Muscle layer of colon (tissue), 2 donors: ENCODE results near the gene RHEBL1.

Experiments
- H3K27ac ChIP-seq: one replicate; pipeline ENCODE4 v1.7.0; 2013; ENCODE audit warnings: low read depth, mild to moderate bottlenecking, low read length, moderate library complexity
- H3K27me3 ChIP-seq, 2 donors: one replicate each; pipeline ENCODE4 v1.7.0; 2013; ENCODE audit warnings: low read length in 2 of 2, mild to moderate bottlenecking in 2 of 2; ENCODE audit not compliant: insufficient read depth in 2 of 2, control insufficient read depth in 1 of 2
- H3K36me3 ChIP-seq: one replicate; pipeline ENCODE4 v1.7.0; 2013; ENCODE audit warnings: mild to moderate bottlenecking, low read length; ENCODE audit not compliant: insufficient read depth
- H3K4me1 ChIP-seq: one replicate; pipeline ENCODE4 v1.7.0; 2013; ENCODE audit warnings: mild to moderate bottlenecking, low read length; ENCODE audit not compliant: insufficient read depth
- H3K4me3 ChIP-seq, 2 donors: one replicate each; pipeline ENCODE4 v1.7.0; 2013; ENCODE audit warnings: low read length in 2 of 2, low read depth in 1 of 2, mild to moderate bottlenecking in 1 of 2, moderate library complexity in 1 of 2
- H3K9ac ChIP-seq: one replicate; pipeline ENCODE4 v1.7.0; 2013; ENCODE audit warnings: low read length
- H3K9me3 ChIP-seq: one replicate; pipeline ENCODE4 v1.7.0; 2013; ENCODE audit warnings: mild to moderate bottlenecking, low read length
- donor health status: abdominal sarcoma.
- donor health status: Adenocarcinoma of cecum.

Gene RHEBL1, protein sequence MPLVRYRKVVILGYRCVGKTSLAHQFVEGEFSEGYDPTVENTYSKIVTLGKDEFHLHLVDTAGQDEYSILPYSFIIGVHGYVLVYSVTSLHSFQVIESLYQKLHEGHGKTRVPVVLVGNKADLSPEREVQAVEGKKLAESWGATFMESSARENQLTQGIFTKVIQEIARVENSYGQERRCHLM

DNA sequence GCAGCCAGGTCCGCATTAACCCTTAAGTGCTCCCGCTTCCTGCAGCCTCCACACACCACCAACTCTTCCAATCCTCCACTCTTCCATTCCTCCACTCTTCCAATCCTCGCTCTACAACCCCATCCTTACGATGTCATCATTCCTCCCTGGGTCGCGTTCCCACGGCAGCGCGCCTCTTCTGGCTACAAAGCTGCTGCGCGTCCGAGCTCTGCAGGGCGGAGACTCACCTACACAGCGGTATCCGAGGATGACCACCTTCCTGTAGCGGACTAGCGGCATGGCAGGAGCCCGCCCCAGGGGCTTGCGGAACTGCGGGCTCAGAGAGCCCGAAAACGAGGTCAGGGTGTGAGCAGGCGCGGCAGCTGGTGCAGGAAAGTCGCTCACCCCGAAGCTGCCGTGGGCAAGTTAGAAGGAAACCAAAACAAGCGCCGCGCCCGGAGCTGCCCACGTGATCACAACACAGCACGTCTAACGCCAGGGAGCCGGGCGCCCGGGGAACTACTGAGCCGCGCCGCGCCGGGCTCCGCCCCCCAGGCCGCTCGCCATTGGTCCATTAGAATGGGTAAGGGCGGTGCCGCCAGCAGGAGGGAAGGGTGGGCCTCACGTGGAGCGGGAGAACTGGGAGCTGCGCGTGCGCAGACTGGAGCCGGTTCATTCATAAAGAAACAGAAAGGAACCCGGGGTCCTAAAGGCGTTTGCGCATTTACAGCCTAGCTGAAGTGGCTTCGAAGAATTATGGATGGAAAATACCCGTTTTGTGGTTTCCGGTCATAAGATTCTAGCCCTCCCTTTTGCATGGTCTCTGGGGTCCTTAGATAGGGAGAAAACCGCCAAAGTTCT is at the start of gene RHEBL1:
TSS of gene RHEBL1 (minus strand) at position 473 of the 840 bp plus-strand sequence. CDS start at position 279, 194 bp downstream.
- H3K36me3 ChIP-seq = no peaks in the 10 kb centered on the region
- no peaks in the 10 kb centered on the region for H3K9me3 ChIP-seq
- H3K4me3 ChIP-seq = peak within 1 kb of the TSS; percentile 85 to 95
- peak within 1 kb of the TSS; percentile 75 for H3K27ac ChIP-seq
- H3K9ac ChIP-seq = peak within 1 kb of the TSS; percentile 24
- H3K4me1 ChIP-seq = peaks cover 12% of the 10 kb centered on the region
- H3K27me3 ChIP-seq = no peaks in the 10 kb centered on the region

DNA sequence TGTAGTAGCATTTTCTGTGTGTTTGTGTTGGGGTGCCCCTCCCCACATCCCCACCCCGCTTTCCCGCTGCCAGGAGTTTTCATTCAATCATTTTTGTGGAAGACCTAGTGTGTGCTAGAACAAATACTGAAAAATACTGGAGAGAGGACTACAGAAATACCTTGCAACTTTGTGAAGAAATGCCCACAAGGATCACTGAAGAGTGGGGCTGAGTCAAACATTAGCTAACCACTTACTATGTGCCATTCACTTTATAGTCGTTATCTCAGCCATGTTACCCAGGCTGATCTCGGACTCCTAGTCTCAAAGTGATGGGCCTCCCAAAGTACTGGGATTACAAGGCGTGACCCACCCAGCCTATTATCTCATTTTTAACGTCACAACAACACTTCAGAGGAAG is 41.4 kb upstream of the RHEBL1 start:
- Histone ChIP-seq H3K4me3 (peak overlapping the region in 1 of 2 donors; percentile 100), H3K27ac (peak overlapping the region; percentile 99), H3K27me3 (no peaks in the 10 kb centered on the region), H3K9me3 (no peaks in the 10 kb centered on the region), H3K36me3 (peaks cover 7% of the 10 kb centered on the region), H3K9ac (peak overlapping the region; percentile 57), H3K4me1 (peaks cover 34% of the 10 kb centered on the region)

DNA sequence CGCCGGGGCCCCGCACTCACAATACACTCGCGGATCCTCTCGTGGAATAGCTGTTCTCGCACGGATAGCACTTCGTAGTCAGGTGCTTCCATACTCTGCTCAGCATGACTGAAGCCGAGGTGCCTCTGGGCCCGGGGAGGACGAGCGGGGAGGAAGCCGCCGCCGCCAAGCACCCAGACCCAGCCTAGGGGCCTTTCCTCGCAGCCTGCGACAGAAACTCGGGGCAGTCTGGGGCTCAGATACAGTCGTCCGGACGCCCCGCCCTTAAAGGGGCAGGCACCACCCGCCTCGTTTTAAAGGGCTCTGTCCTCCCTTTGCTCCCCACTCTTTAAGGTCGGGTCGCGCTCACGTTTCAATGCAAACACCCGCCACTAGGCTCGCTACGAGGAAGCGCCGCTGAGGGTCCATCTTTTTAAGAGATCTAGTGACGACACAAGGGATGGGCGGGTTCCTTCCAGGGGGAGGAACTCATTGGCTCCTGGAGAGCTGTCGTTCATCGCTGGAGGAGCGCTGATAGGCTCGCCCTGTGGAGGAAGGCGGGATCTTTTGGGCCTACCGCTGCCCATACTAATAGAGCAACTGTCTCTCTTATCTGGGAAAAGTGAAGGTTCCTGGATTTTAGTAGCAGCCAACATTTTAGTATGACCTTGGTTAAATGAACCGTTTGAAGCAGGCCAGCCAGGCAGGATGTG is 40.8 kb upstream of the RHEBL1 start, which contains the start of gene LMBR1L:
TSS of gene LMBR1L (minus strand) at position 384 of the 692 bp plus-strand sequence. CDS start at position 92, 292 bp downstream.
- H3K4me1 ChIP-seq = peaks cover 40% of the 10 kb centered on the region
- peak within 1 kb of the TSS; percentile 91 to 100 for H3K4me3 ChIP-seq
- no peaks in the 10 kb centered on the region for H3K27me3 ChIP-seq
- peak within 1 kb of the TSS; percentile 98 for H3K9ac ChIP-seq
- H3K9me3 ChIP-seq = no peaks in the 10 kb centered on the region
- peak within 1 kb of the TSS; percentile 99 for H3K27ac ChIP-seq
- peaks cover 10% of the 10 kb centered on the region for H3K36me3 ChIP-seq

DNA sequence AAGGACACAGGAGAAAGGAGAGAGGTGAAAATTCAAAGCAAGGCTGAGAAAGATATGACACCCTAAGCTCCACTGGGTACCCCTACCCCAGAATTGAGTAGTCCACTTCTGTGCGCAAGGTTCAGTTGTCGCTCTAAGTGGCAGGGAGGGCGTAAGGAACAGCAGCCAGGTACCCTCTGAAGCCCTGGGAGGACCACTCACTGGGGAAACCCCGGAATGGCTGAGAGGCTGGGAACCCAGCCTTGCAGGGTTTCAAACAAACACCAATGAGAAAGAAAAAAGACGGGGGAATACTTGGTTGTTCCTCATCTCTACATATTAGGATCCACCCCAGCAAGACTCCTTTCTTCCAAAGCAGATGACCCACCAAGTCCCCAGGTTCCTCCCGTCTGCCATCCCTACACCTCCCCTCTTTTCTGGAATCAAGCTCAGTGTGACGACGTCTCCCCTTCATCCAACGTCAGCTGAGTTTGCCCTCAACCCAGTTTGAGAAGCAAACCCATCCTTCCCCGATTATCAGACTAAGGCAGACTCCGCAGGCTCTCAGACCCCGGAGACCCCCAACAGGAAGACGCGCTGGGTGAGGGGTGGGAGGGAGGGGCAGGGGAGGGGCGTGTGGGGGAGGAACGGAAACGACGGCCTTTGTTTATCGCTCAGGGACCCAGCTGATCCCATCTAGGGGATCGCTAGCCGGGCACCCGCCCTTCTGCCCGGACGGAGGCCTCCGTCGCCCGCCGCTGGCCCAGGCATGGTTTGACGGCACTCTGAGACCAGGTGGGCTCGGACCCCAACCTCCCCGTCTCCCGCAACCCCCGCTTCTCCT is 40.1 kb upstream of the RHEBL1 start:
- H3K9ac ChIP-seq = peak overlapping the region; percentile 98
- H3K9me3 ChIP-seq = no peaks in the 10 kb centered on the region
- peak overlapping the region; percentile 91 to 100 for H3K4me3 ChIP-seq
- peaks cover 48% of the 10 kb centered on the region for H3K4me1 ChIP-seq
- no peaks in the 10 kb centered on the region for H3K27me3 ChIP-seq
- H3K36me3 ChIP-seq = peaks cover 17% of the 10 kb centered on the region
- H3K27ac ChIP-seq = peak overlapping the region; percentile 99

- peak overlapping the region; percentile 91 to 100 for H3K4me3 ChIP-seq
- H3K27ac ChIP-seq = peak overlapping the region; percentile 99
- no peaks in the 10 kb centered on the region for H3K27me3 ChIP-seq
- peaks cover 48% of the 10 kb centered on the region for H3K4me1 ChIP-seq
- H3K9me3 ChIP-seq = no peaks in the 10 kb centered on the region
- peak overlapping the region; percentile 98 for H3K9ac ChIP-seq
- peaks cover 26% of the 10 kb centered on the region for H3K36me3 ChIP-seq
Measured at GRCh38 chr12:49108958-49109404, 39.2 kb upstream of the RHEBL1 start.

GRCh38 chr12:49105504-49106084 is 35.8 kb upstream of the RHEBL1 start:
- Histone ChIP-seq H3K9me3 (no peaks in the 10 kb centered on the region), H3K9ac (no peak overlapping the region), H3K4me3 (no peak overlapping the region), H3K4me1 (peaks cover 41% of the 10 kb centered on the region), H3K27ac (no peak overlapping the region), H3K27me3 (no peaks in the 10 kb centered on the region), H3K36me3 (peaks cover 60% of the 10 kb centered on the region)

- Histone ChIP-seq H3K9ac (no peak overlapping the region), H3K4me1 (peaks cover 41% of the 10 kb centered on the region), H3K4me3 (no peak overlapping the region), H3K36me3 (peaks cover 67% of the 10 kb centered on the region), H3K27me3 (no peaks in the 10 kb centered on the region), H3K27ac (no peak overlapping the region), H3K9me3 (no peaks in the 10 kb centered on the region)
Measured at GRCh38 chr12:49104822-49105221, 35.0 kb upstream of the RHEBL1 start.

DNA sequence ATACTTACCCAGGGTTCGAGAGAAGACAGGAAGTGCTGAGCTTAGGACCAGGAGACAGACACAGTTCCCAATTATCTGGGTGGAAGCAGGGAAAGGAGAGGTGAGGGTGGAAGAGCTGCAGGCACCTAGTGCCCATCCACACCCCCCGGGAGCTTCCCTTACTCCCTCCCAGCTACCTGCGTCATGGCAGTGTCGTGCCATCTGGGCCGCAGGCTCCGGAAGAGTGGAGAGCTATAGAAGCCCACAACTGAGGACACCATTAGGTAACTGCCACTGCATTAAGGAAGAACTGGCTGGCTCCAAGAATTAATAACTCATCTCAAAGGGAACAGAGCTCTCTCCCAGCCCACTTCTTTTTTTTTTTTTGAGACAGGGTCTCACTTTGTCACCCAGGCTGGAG is 30.6 kb upstream of the RHEBL1 start:
- H3K27me3 ChIP-seq = no peaks in the 10 kb centered on the region
- H3K4me3 ChIP-seq = no peak overlapping the region
- peaks cover 6% of the 10 kb centered on the region for H3K4me1 ChIP-seq
- H3K36me3 ChIP-seq = peaks cover 87% of the 10 kb centered on the region
- H3K9me3 ChIP-seq = no peaks in the 10 kb centered on the region
- H3K9ac ChIP-seq = no peak overlapping the region
- no peak overlapping the region for H3K27ac ChIP-seq

GRCh38 chr12:49098703-49099102 is 28.9 kb upstream of the RHEBL1 start:
- Histone ChIP-seq H3K9me3 (no peaks in the 10 kb centered on the region), H3K4me3 (no peak overlapping the region), H3K27ac (no peak overlapping the region), H3K36me3 (peaks cover 71% of the 10 kb centered on the region), H3K27me3 (peaks cover 8 to 10% of the 10 kb centered on the region in 2 donors), H3K4me1 (peaks cover 12% of the 10 kb centered on the region), H3K9ac (no peak overlapping the region)

DNA sequence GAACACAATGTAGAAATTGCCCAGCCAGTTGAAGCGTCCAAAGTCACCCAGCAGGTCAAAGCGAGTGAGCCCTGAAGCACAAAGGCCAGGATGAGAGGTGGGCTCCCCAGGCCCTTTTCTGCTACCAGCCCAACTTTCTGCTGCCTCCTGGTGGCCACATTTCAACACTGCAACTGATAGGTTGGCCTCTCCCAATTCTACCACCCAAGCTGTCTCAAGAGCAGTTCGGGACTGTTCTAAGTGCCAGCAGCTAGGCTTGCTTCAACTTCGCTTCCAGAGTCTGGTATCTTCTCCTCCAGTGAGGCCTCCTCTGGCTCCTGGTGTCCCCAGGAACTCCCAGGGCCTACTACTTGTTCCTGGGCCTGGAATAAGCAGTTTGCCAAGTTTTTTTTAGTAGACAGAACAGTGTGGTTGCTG is 28.3 kb upstream of the RHEBL1 start:
- Histone ChIP-seq H3K27me3 (peaks cover 14 to 16% of the 10 kb centered on the region in 2 donors), H3K36me3 (peaks cover 65% of the 10 kb centered on the region), H3K9ac (no peak overlapping the region), H3K9me3 (no peaks in the 10 kb centered on the region), H3K4me1 (peaks cover 16% of the 10 kb centered on the region), H3K4me3 (no peak overlapping the region), H3K27ac (no peak overlapping the region)
